ENCODE measurements around the gene ATP6AP1.
"Not testable (repeated sequence)": the region's sequence is repeated elsewhere in the genome, so short reads cannot be mapped to it uniquely, and the experiment has no call there.

The ATP6AP1 gene, protein sequence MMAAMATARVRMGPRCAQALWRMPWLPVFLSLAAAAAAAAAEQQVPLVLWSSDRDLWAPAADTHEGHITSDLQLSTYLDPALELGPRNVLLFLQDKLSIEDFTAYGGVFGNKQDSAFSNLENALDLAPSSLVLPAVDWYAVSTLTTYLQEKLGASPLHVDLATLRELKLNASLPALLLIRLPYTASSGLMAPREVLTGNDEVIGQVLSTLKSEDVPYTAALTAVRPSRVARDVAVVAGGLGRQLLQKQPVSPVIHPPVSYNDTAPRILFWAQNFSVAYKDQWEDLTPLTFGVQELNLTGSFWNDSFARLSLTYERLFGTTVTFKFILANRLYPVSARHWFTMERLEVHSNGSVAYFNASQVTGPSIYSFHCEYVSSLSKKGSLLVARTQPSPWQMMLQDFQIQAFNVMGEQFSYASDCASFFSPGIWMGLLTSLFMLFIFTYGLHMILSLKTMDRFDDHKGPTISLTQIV

DNA sequence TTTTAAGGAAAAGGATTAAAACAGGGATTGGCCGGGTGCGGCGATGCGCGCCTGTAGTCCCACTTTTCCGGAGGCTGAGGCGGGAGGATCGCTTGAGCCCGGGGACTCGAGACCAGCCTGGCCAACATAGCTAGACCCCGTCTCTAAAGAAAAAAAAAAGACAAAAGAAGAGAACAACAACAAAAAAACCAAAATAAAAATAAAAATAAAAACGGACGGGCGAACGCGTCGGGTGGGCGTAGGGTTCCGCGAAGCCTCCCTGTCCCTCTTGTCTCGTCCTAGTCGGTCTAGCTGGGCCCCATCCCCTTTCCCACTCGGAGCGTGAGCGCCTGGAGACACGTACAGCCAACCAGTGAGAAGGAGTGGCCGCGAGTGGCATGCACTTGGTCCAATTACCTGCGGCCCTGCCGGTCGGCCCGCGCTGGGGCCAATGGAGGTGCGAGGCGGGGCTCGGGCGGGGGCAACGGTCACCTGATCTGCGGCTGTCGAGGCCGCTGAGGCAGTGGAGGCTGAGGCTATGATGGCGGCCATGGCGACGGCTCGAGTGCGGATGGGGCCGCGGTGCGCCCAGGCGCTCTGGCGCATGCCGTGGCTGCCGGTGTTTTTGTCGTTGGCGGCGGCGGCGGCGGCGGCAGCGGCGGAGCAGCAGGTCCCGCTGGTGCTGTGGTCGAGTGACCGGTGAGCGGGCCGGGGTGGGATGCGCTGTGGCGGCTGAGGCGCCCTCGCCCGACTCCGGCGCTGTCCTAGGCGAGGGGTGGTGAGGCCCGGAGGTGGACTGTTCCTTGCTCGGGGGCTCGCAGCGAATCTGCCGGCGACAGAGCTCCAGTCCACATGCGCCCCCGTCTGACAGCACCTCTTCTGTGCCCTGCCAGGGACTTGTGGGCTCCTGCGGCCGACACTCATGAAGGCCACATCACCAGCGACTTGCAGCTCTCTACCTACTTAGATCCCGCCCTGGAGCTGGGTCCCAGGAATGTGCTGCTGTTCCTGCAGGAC, at the start of gene ATP6AP1:
ATP6AP1 (plus strand) TSS at position 502 of the 996 bp plus-strand sequence; CDS start at position 518, 16 bp downstream.
- peak; percentile 95 for DNase-seq

- DNase-seq: peak; percentile 97
Measured at GRCh38 chrX:154378799-154379568, 49.5 kb upstream of the ATP6AP1 start, which contains the start of gene EMD. EMD (plus strand) TSS chrX:154379295; CDS start chrX:154379485, 190 bp downstream.

DNA sequence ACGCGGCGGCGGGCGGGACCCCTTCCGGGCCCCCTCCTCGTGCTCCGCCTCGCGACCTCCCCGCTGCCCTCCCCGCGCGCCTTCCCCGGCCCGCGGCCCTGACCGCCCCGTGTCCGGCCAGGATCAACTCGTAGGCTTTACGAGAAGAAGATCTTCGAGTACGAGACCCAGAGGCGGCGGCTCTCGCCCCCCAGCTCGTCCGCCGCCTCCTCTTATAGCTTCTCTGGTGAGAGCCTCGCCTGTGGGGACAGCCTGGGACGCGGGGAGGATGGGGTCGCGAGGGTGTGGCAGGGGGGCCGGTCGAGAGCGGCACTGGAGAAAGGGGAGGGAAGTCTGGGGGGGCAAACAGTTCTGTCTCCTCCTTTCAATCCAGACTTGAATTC, 48.9 kb upstream of the ATP6AP1 start:
- DNase-seq: no peak

DNA sequence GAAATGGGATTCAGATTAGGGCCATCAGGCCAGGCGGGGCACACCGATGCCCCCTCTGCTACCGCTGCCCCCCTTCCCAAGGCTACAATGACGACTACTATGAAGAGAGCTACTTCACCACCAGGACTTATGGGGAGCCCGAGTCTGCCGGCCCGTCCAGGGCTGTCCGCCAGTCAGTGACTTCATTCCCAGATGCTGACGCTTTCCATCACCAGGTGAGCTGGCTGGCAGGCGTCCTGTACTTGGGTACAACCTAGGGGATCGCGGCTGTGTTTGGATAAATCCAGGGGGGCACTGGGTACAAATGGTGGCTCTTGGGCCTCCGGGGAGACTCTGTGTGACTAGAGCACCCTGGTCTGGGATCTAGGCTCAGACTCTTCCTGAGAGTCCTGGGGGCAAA, 48.3 kb upstream of the ATP6AP1 start:
- no peak for DNase-seq

- no peak for DNase-seq
Measured at GRCh38 chrX:154380787-154381186, 47.7 kb upstream of the ATP6AP1 start.

DNA sequence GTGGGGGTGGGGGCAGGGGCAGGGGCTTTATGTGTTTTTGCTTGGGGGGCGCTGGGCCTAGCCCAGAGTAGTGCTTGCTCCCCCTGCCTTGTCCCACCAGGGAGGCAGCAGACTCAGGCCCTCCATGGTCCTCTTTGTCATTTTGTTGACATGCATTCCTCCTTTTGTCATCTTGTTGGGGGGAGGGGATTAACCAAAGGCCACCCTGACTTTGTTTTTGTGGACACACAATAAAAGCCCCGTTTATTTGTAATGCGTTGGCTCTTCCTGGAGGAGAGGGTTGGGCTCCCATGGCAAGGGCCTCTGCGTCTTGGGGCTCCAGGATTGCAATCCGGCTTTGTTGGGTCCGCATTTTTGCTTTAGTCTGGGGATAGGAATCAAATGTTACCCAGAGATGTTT, 47.2 kb upstream of the ATP6AP1 start:
- DNase-seq: no peak

DNA sequence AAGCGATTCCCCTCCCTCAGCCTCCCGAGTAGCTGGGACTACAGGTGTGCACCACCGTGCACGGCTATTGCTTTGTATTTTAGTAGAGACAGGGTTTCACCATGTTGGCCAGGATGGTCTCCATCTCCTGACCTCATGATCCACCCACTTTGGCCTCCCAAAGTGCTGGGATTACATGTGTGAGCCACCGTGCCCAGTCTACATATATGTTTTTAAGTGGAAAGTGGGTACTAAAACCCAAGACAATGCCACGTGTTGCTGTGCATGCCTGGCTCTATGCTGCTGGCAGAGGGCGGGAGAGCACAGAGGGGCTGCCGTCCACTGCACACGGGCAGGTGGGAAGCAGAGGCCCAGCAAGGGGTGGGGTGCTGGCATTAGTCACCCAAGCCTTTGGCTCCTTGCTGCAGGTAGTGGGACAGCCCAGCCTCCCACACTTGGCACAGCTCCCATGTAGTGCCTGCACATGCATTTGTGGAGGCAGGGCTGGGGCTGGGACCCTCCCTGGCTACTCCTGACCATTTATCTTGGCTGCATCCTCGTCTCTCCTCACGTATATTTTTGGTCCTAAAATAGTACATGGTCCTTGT, 45.9 kb upstream of the ATP6AP1 start:
- no peak for DNase-seq

DNA sequence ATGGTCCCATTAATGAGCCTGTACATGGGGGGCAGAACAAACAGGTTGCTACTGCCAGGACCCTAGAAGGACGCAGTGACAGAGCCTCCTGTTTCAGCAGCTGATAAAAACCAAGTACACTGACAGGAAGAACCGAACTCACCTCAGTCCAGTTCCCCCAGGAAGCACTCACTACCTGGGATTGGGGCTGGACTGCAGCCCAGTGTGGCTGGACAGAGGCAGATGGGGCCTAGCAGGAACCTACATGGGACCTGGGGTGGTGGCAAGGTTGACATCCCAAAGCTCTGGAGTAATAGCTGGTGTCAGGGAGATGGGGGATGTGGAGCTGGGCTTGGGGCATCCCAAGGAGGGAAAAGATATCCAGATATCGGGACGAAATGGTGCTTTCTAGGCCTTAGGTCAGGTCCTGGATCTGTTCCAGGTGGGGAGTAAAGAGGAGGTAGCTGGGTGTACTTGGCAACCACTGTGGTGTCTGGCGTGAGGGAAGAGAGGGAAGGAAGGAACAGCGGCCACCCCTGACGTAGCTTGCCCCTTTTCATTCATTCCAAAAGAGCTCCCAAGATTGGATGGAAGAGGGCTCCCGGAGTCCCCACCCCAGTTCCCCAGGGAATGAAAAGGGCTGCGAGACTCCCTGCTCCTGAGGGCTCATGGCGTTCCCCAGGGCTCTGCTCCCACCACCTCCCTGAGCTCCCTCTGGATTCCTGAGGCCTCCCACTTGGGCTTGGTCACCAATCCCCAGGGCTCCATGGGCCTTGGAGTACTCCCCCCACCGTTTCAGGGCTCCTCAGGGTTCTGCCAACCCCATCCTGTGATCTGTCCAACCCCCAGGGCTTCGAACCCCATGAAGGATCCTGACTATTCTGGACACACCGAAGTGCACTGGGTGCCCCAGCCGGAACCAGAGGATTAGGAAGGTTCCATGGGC, 44.9 kb upstream of the ATP6AP1 start:
- no peak for DNase-seq

DNA sequence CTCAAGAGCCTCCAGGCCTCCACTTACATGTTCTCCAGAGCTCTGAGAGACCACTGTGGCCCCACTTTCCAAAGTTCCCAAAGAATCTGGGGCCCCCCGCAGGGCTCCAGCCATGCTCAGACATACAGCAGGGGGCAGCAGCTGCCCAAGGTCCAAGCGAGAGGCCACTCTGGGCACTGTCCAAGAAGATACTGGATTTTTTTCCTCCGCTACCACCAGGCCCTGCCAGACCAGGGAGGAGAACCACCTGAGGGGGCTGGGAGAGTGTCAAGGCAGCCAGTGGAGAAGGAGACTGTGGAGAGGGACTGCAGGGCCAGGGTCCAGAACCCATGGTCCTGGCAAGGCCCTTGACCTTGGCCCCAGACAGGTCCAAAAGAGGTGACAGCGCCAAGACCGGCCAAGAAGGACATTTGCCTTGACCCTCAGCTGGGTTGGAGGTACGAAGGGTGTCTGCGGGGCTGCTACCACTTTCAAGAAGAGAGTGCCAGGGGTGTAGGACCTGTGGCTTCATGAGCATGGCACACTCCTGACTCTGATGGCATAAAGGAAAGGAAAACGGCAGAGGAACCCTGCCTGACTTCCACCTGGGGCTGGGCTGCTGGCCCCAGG, 44.1 kb upstream of the ATP6AP1 start:
- DNase-seq: no peak

DNA sequence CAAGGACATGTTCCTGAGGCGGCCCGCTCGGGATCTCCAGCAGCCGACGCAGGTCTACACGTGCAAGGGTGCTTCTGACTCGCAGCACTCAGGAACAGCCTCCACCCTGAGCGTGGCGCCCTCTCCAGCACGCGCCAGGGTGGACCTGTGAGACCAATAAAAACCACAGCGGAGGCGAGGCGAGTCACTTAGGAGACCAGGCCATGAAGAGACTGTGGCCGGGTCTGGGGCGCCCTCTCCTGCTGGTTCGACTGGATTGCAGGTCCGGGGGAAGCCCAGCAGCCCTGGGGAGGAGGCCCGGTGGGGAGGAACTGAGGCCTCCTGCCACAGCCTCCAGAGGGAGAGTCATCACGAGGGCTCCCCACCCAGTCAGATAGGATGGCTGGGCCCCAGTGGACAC, 40.4 kb upstream of the ATP6AP1 start:
- DNase-seq: not testable (repeated sequence)

DNA sequence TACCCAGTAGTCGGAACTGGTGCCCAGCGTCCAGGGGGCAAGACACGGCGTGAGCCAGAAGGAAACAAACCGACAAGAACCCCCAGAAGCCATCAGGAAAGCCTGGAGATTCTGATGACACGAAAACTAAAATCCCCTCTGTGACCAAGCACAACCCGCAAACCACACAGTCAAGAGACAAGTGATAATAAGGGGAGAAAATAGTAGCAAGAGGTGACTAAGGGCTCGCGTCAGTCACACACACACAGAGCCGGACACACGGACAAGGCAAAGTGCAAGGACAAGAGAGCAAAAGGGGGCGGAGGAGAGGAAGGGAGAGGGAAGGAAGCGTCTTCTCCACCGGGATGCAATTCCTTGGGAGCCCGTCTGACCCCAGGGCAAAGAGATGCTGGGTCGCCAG, 39.8 kb upstream of the ATP6AP1 start:
- DNase-seq: not testable (repeated sequence)

DNA sequence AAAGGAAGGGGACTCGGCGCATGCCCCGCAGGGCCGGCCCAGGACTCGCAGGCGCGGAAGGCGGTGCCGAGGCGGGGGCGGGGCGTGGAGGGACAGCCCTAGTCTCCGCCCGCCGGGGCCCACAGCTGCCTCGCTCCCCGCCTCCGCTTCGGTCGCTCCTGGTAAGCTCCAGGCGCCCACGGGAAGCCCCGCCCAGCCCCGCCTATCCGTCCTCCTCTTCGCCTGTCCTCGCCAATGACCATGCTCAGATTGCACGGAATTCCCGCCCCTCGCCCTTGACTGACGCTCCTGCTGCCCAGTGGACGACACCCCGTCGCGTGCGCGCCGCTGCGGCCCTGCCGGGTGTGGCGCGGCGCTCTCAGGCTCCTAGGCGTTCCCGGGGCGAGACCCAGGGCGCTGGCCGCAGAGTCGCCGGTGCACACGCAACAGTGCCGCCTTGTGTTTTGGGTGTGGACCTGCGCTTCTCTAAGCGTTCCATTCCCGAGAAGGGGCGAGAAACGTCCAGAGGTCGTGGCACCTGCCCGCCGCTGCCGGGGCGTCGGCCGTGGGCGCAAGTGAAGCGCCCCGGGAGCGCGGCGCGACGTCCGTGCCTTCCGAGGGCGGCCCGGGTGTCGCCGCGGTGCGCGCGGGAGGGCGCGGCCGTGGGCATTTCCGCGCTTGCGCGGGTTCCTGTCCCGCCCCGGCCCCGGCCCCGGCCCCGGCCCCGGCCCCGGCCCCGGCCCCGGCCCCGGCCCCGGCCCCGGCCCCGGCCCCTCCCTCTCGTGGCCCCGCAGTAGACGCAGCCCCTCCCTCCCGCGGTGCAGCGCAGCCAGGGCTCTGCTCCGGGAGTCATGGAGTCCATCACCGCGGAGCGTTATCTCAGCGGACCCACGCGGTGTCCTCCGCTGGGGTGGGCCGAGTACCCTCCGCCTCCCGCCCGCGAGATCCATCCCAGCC, 38.4 kb upstream of the ATP6AP1 start:
- not testable (repeated sequence) for DNase-seq

GRCh38 chrX:154396363-154396762, 32.1 kb upstream of the ATP6AP1 start:
- DNase-seq: not testable (repeated sequence)

DNA sequence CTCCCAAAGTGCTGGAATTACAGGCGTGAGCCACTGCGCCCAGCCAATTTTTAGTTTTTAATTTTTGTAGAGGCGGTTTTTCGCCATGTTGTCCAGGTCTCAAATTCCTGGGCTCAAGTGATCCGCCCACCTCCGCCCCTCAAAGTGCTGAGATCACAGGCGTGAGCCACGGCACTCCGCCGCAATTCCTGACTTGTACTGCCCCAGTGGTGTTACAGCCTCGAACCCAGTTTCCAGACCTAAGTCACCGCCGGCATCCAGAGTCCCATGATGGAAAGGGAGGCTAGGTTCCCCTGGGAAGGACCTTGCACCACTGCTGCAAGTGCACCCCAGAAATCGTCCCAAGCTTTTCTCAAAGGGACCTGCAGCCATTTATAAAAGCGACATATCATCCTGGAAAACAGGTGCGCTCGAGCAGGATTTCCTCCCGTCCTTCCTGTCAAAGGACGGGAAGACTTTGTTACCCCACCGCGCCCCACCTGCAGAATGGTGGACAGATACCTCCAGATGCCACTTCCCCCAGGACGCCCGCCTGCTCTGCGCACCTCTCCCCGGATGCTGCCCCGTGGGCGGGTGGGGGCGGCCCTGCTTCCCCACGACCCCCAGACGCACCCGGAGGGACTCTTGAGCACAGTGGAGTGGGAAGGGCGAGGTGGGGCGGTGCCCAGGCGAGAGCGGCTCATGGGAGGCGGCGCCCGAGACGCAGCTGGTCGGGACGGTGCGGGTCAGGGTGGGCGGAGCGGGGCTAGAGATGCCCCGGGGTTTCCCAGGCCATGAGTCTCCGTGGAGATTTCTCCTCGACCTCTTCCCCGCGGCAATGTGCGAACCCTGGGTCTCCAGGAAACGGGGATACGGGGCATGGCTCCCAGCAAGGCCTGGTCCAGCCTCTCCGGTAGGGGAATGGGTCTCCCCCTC, 31.2 kb upstream of the ATP6AP1 start:
- DNase-seq: peak; percentile 81

DNA sequence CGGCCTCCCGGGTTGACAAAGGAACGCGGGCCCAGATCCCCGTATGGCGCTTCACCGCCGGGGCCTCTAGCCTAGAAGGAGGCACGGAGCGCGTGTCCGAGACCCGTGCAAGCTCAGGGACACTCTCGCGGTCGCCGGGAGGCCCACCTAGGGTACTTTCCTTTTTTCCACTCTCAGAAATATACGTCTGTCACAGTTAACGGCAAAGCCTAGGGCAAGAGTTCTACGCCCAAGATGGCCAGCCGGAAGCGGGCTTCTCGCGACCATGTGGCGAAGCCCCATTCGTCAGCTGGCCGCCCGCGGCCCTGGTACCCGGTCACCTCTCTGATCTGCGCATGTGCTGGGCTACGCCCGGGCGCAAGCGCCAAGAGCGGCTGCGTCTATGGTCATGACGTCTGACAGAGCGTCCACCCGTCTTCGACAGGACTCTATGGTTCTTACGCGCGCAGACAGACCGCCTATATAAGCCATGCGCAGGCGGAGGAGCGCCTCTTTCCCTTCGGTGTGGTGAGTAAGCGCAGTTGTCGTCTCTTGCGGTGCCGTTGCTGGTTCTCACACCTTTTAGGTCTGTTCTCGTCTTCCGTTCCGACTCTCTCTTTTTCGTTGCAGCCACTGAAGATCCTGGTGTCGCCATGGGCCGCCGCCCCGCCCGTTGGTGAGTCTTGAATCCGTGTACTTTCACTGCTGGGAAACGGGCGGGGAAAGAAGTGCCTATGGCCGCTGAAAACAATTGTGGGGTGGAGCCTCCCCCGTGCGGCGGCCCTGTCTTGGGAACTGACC, 30.4 kb upstream of the ATP6AP1 start, which contains the start of gene RPL10:
RPL10 (plus strand) TSS at position 490 of the 780 bp plus-strand sequence; CDS start at position 633, 143 bp downstream.
- DNase-seq: peak; percentile 97

DNA sequence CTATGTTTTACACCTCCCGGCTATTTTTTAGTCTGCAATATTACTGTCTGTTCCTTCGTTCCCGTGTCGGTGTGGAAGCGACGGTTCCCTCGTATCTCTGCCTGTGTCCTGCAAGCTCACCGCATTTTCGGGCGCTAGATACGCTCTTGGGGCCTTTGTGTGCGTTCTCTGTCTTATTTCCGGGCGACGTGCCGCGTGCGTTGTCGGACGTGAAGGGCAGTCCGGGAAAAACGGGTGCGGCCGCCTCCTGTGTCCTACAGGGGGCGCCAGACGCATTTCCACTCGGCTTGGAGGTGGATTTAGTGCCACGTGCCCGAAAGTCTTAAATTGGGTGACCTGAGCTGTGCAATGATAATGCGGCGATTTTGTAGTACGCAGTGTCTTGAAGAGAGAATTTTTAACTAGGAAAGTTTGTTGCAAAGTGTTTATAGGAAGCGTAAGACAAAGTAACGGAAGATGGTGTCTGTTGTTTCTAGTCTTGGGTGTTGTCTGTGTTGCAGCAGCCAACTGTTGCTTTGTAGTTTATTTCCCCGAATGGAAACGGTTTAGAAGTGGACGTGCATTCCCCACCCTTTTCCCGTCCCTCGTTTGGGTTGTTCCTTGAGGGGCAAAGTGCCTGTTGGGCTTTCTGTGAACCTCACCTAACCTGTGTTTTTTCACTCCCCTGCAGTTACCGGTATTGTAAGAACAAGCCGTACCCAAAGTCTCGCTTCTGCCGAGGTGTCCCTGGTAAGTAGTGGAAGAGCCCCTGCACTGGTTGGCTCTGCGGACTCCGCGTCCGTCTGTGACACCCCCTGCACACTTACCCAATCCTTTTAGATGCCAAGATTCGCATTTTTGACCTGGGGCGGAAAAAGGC, 29.6 kb upstream of the ATP6AP1 start:
- peak; percentile 86 for DNase-seq
